Cortex of kidney (tissue), 1 donor: ENCODE measurements around the gene MASTL.

ENCODE experiments used
- DNase-seq: peaks from one replicate; lab custom pipeline; 2025; lab: John Stamatoyannopoulos, UW

MASTL gene

GRCh38 chr10:27225642-27226257 is 70.6 kb downstream of the MASTL start:
- DNase-seq, result no peak

- DNase-seq, result no peak
These were observed 74.9 kb downstream of the MASTL start for GRCh38 chr10:27230022-27230421.

GRCh38 chr10:27235706-27236105 is 80.6 kb downstream of the MASTL start:
- no peak for DNase-seq
